ENCODE measurements around the gene ACTG2. TPM values are rescaled to one million over a fixed set of nuclear protein-coding genes. Genes with fewer than 3 reads are reported as not detected.
A peak's percentile ranks its signal among the peaks of the same experiment; 100 is the strongest.

Gene ACTG2
- total RNA-seq, 1 experiment from 2014 or later = not detected

DNA sequence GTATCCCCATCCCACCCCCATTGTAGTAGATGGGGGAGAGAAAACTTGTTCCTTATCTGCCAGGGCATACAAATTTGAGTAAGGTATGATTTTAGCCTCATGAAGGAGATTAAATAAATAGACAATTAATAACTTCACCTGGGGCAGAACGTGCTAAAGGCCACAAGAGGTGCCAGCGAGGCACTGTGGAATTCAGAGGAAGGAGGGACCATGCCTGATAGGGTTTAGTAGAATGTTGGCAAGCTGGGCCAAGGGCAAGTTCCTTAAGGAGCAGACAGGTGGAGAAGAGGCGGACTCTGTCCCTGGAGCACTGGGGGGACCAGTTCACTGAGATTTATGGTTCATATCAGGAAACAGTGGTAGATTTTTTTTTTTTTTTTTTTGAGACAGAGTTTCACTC is 41.5 kb upstream of the ACTG2 start:
- TF ChIP-seq EZH2 (IDR thresholded peaks at IDR 0.05; ENCODE audit: low read depth) = no peak
- TF ChIP-seq, protein P1, sequence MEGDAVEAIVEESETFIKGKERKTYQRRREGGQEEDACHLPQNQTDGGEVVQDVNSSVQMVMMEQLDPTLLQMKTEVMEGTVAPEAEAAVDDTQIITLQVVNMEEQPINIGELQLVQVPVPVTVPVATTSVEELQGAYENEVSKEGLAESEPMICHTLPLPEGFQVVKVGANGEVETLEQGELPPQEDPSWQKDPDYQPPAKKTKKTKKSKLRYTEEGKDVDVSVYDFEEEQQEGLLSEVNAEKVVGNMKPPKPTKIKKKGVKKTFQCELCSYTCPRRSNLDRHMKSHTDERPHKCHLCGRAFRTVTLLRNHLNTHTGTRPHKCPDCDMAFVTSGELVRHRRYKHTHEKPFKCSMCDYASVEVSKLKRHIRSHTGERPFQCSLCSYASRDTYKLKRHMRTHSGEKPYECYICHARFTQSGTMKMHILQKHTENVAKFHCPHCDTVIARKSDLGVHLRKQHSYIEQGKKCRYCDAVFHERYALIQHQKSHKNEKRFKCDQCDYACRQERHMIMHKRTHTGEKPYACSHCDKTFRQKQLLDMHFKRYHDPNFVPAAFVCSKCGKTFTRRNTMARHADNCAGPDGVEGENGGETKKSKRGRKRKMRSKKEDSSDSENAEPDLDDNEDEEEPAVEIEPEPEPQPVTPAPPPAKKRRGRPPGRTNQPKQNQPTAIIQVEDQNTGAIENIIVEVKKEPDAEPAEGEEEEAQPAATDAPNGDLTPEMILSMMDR (conservative IDR thresholded peaks at IDR 0.05) = peak; percentile 66
- intact Hi-C loops (cut with micrococcal nuclease; ENCODE audit: unreplicated experiment) = no loop called here
- Histone ChIP-seq H3F3A (ENCODE audit: insufficient read depth, low read depth) (peaks cover 15% of the 10 kb centered on the region), H3K27me3 (ENCODE audit: insufficient read depth, low read depth) (no peaks in the 10 kb centered on the region), H3K4me3 (no peak overlapping the region), H3K27ac (no peak overlapping the region), H3K9me3 (ENCODE audit: insufficient read depth, low read depth) (no peaks in the 10 kb centered on the region), H3K4me1 (replicated peaks; ENCODE audit: insufficient read depth) (peaks cover 9% of the 10 kb centered on the region), H3K4me2 (no peak overlapping the region), H2AFZ (no peak overlapping the region), H3K9me2 (ENCODE audit: insufficient read depth) (no peaks in the 10 kb centered on the region), H3K79me2 (ENCODE audit: low read depth) (no peaks in the 10 kb centered on the region), H4K20me1 (ENCODE audit: insufficient read depth) (no peaks in the 10 kb centered on the region), H3K36me3 (ENCODE audit: low read depth) (peaks cover 36% of the 10 kb centered on the region)
- CTCF ChIA-PET = interaction anchor here (0.7 kb wide), 1 partner anchor 159 kb away, joined by 10 read pairs; no protein-coding TSS in a partner anchor
- DNase-seq = peak in 1 of 2 experiments; percentile 5
- POLR2A ChIA-PET (ENCODE audit: unreplicated experiment) = interaction anchor here (0.7 kb wide), 1 partner anchor 188 kb away, joined by 3 read pairs; no protein-coding TSS in a partner anchor
- BruUV-seq (replicated peaks) = no TSS peak

DNA sequence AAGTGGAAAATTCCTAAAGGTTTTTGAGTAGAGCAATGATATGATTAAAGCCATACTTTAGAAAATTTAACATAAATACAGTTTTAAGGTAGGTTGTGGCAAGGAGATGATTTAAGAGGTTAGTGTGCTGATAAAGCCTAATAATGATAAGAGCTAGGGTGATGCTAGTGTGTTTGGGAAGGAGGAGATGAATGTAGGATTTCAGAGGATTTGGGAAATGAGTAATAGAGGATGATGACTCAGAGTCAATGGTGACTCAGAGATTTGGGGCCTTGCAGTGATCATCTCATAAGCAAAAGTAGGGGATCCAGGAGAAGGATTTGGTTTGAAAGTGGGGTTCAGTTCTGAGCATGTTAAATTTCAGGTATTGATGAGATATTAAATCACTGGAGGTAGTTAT is 40.8 kb upstream of the ACTG2 start:
- Histone ChIP-seq H3K4me2 (no peak overlapping the region), H3K4me1 (replicated peaks; ENCODE audit: insufficient read depth) (peaks cover 9% of the 10 kb centered on the region), H2AFZ (no peak overlapping the region), H3K79me2 (ENCODE audit: low read depth) (no peaks in the 10 kb centered on the region), H3K27ac (peak overlapping the region; percentile 13; the same call in 1 of the 2 replicates), H3K9me2 (ENCODE audit: insufficient read depth) (no peaks in the 10 kb centered on the region), H3K36me3 (ENCODE audit: low read depth) (peaks cover 32% of the 10 kb centered on the region), H4K20me1 (ENCODE audit: insufficient read depth) (no peaks in the 10 kb centered on the region), H3K9me3 (ENCODE audit: insufficient read depth, low read depth) (no peaks in the 10 kb centered on the region), H3F3A (ENCODE audit: insufficient read depth, low read depth) (peaks cover 15% of the 10 kb centered on the region), H3K4me3 (no peak overlapping the region), H3K27me3 (ENCODE audit: insufficient read depth, low read depth) (no peaks in the 10 kb centered on the region)
- ChIA-PET CTCF (interaction anchor here (0.7 kb wide), 1 partner anchor 158 kb away, joined by 10 read pairs; no protein-coding TSS in a partner anchor), POLR2A (ENCODE audit: unreplicated experiment) (no interaction called here)
- intact Hi-C loops (cut with micrococcal nuclease; ENCODE audit: unreplicated experiment) = no loop called here
- DNase-seq = peak in 1 of 2 experiments; percentile 52
- BruUV-seq (replicated peaks) = no TSS peak
- TF ChIP-seq, protein P1 (conservative IDR thresholded peaks at IDR 0.05) = no peak
- no peak for TF ChIP-seq EZH2 (IDR thresholded peaks at IDR 0.05; ENCODE audit: low read depth)

GRCh38 chr2:73855526-73855925 is 37.3 kb upstream of the ACTG2 start:
- Histone ChIP-seq H3K9me3 (ENCODE audit: insufficient read depth, low read depth) (no peaks in the 10 kb centered on the region), H3K4me2 (no peak overlapping the region), H3K27ac (no peak overlapping the region), H3K4me1 (replicated peaks; ENCODE audit: insufficient read depth) (peaks cover 19% of the 10 kb centered on the region), H3K27me3 (ENCODE audit: insufficient read depth, low read depth) (no peaks in the 10 kb centered on the region), H2AFZ (no peak overlapping the region), H3F3A (ENCODE audit: insufficient read depth, low read depth) (peaks cover 27% of the 10 kb centered on the region), H3K36me3 (ENCODE audit: low read depth) (peaks cover 41% of the 10 kb centered on the region), H3K9me2 (ENCODE audit: insufficient read depth) (no peaks in the 10 kb centered on the region), H3K4me3 (no peak overlapping the region), H3K79me2 (ENCODE audit: low read depth) (no peaks in the 10 kb centered on the region), H4K20me1 (ENCODE audit: insufficient read depth) (no peaks in the 10 kb centered on the region)
- BruUV-seq (replicated peaks) = no TSS peak
- intact Hi-C loops (cut with micrococcal nuclease; ENCODE audit: unreplicated experiment) = no loop called here
- TF ChIP-seq, protein P1 (conservative IDR thresholded peaks at IDR 0.05) = no peak
- no peak for TF ChIP-seq EZH2 (IDR thresholded peaks at IDR 0.05; ENCODE audit: low read depth)
- DNase-seq = no peak
- ChIA-PET POLR2A (ENCODE audit: unreplicated experiment) (no interaction called here), CTCF (no interaction called here)
